Motor neuron (in vitro differentiated cells): ENCODE measurements around the gene XRN2. TPM values are rescaled to one million over a fixed set of nuclear protein-coding genes. Genes with fewer than 3 reads are reported as not detected.

ENCODE experiments used
- ATAC-seq, 8 experiments: fragments of 200-7000 bp; cut with Tn5 transposase; replicated peaks in 6 of 8; 2 replicates each; pipeline ENCODE4 v1.8.0; 2021; ENCODE audit warnings: mild to moderate bottlenecking in 8 of 8, moderate library complexity in 8 of 8
- H3K27ac ChIP-seq, 2 donors: fragments of 250-450 bp; sonication (Bioruptor Pico); 2 replicates each; pipeline ENCODE4 v1.9.0; 2021; ENCODE audit warnings: antibody characterized with exemption in 2 of 2, mild to moderate bottlenecking in 2 of 2, moderate library complexity in 1 of 2
- H3K4me1 ChIP-seq, 2 donors: fragments of 250-450 bp; sonication (Bioruptor Pico); replicated peaks in 1 of 2; 2 replicates each; pipeline ENCODE4 v1.6.1; 2021; ENCODE audit warnings: antibody characterized with exemption in 2 of 2, mild to moderate bottlenecking in 2 of 2, moderate library complexity in 1 of 2
- H3K4me3 ChIP-seq, 5 donors: fragments of 250-450 bp; sonication (Bioruptor Pico); 2 replicates each; pipeline ENCODE4 v1.9.0; 2021; ENCODE audit warnings: antibody characterized with exemption in 5 of 5, mild to moderate bottlenecking in 5 of 5, moderate library complexity in 4 of 5
- WGBS, 10 experiments: fragments of 450-650 bp; shearing (Covaris generic); methylation state at CpG; one replicate each; pipeline ENCODE4 v1.0.0; 2022; 5-methylcytosine and 5-hydroxymethylcytosine counted together
- in situ Hi-C, 9 experiments: fragments of 400-800 bp; cut with MboI; loops; one replicate each; pipeline ENCODE4 v1.15.0; 2021; ENCODE audit warnings: low sequenced_read_pairs in 9 of 9, low pct_unique_long_range_greater_than_20kb in 2 of 9; ENCODE audit not compliant: unreplicated experiment in 9 of 9
- total RNA-seq, 8 experiments: library from RNA; unstranded; fragments of 300-600 nt; gene quantifications; 2 replicates each; pipeline versions ENCODE4 v1.2.3 to v1.2.4, GENCODE V29; 2022

XRN2 gene, protein sequence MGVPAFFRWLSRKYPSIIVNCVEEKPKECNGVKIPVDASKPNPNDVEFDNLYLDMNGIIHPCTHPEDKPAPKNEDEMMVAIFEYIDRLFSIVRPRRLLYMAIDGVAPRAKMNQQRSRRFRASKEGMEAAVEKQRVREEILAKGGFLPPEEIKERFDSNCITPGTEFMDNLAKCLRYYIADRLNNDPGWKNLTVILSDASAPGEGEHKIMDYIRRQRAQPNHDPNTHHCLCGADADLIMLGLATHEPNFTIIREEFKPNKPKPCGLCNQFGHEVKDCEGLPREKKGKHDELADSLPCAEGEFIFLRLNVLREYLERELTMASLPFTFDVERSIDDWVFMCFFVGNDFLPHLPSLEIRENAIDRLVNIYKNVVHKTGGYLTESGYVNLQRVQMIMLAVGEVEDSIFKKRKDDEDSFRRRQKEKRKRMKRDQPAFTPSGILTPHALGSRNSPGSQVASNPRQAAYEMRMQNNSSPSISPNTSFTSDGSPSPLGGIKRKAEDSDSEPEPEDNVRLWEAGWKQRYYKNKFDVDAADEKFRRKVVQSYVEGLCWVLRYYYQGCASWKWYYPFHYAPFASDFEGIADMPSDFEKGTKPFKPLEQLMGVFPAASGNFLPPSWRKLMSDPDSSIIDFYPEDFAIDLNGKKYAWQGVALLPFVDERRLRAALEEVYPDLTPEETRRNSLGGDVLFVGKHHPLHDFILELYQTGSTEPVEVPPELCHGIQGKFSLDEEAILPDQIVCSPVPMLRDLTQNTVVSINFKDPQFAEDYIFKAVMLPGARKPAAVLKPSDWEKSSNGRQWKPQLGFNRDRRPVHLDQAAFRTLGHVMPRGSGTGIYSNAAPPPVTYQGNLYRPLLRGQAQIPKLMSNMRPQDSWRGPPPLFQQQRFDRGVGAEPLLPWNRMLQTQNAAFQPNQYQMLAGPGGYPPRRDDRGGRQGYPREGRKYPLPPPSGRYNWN
- total RNA-seq, result 100 to 1,000 TPM in 1 of 8 experiments, 10 to 100 TPM in 7; 43.4 to 102 (median 71.2) TPM

DNA sequence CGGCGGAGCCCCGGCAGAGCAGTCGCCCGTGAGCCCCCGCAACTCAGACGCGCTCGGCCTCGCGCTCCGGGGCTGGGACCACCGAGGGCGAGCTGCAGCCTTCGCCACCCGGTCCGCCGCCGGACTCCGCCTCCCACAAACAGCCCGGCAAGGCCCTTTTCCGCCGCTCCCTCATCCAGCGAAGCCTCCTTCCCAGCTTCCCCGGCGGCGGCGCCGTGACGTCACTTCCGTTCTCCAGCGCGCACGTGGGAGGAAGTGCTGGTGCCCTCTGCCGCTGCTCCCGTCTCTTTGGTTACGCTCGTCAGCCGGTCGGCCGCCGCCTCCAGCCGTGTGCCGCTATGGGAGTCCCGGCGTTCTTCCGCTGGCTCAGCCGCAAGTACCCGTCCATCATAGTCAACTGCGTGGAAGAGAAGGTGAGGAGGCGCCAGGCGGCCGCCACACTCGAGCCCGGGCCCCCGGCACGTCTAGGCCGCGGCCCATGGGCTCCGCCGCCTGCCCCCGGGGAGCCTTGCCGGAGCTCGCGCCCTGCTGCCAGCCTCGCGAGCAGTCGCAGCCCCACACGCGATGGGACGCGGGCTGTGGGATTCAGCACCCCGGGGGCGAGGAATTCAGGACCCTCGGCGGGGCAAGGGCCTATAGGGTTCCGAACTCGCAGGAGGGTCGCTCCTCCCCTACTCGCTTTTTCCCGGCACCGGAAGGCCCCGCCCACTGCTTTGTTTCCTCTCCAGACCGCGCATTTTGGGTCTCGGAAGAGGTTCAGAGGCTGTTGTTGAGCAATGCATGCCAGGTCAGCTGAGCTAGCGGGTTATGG lies at the start of gene XRN2:
XRN2 (plus strand) TSS at position 271 of the 811 bp plus-strand sequence; CDS start at position 339, 68 bp downstream.
- ATAC-seq, result peak; percentile 88 to 97 (median 96)
- H3K4me1 ChIP-seq, result peaks cover 9 to 14% of the 10 kb centered on the region in 2 donors
- H3K27ac ChIP-seq, result peak within 1 kb of the TSS; percentile 96 to 98
- peak within 1 kb of the TSS; percentile 60 to 100 (median 94) for H3K4me3 ChIP-seq
- in situ Hi-C loops, result no loop called here
- WGBS, 10 experiments, result 0 to 4% (median 0%) methylated on average over 2 to 12 of the region's 87 CpGs; no CpG with 5 or more reads in 6 of the 10 experiments

DNA sequence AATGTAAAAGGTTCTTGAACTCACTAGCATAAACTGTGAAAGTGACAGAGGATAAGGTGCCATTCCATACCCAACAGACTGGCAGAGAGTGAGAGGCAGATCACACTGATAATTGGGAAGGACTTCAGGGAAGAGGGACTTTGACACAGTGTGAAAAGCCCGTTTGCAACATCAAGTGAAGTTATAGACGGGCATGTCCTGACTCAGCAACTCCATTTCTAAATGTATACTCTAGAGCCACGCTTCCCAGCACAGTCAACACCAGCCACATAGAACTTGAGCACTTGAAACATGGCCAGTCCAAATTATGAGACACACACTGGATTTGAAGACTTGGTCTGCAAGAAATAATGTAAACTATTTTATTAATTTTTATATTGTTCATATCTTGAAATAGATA lies 45.9 kb upstream of the XRN2 start:
- in situ Hi-C loops, result no loop called here
- Histone ChIP-seq H3K4me3 (no peak overlapping the region), H3K27ac (no peak overlapping the region), H3K4me1 (no peaks in the 10 kb centered on the region)
- 43 to 100% (median 81%) methylated on average over 1 to 3 of the region's 3 CpGs; no CpG with 5 or more reads in 2 of the 10 experiments for WGBS, 10 experiments
- no peak for ATAC-seq

DNA sequence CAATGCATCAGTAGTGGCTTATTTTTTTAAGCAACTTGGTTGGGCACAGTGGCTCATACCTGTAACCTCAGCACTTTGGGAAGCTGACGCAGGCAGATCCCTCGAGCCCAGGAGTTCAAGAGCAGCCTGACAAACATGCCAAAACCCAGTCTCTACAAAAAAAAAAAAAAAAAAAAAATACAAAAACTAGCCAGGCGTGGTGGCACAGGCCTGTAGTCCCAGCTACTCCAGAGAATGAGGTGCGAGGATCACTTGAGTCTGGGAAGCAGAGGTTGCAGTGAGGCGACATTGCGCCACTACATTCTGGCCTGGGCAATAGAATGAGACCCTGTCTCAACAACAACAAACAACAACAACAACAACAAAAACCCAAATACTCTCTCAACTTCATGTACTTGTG lies 44.7 kb upstream of the XRN2 start:
- H3K4me3 ChIP-seq, result no peak overlapping the region
- 29 to 92% (median 85%) methylated on average over 1 to 6 of the region's 6 CpGs; no CpG with 5 or more reads in 2 of the 10 experiments for WGBS, 10 experiments
- in situ Hi-C loops, result no loop called here
- H3K27ac ChIP-seq, result no peak overlapping the region
- H3K4me1 ChIP-seq, result no peaks in the 10 kb centered on the region
- ATAC-seq, result no peak

DNA sequence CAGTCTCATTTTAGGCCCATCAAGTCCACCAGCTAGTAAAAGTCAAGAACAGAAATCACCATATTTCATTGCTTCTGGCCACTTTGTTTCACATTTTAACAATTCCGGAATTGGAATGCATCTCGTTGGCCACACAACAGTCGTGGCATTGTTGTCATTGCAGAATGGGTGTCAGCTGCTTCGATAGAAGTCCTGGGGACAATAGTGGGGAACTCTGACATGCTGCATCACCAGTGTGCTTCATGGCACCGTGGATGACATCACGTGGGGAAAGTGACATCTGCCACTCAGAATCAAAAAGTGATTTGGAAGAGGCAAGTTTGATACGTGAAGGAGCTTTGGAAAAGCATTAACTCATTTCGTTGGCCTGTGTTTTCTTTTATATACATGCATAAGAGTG lies 43.8 kb upstream of the XRN2 start:
- no peak overlapping the region for H3K27ac ChIP-seq
- in situ Hi-C loops, result no loop called here

DNA sequence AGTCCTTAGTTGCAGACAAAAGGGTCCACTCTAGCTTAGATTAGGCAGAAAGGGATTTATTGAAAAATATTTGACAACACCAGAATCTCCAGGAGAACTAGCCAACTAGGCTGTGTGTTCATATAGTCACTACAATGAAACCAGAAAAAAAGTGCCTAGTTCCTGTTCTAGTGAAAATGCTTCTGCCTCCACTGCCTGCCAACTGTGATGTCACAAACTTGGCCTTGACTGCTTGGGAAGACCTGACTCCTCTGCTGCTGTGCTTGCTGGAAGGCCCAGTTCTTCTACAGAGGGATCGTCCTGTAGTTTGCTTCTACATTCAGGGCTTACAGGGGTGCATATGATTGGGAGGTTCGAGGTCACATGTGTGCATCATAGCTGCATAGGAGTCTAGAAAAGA lies 40.3 kb upstream of the XRN2 start:
- 0 to 100% (median 55%) methylated on average over 1 to 2 of the region's 2 CpGs; no CpG with 5 or more reads in 4 of the 10 experiments for WGBS, 10 experiments
- Histone ChIP-seq H3K27ac (no peak overlapping the region), H3K4me3 (no peak overlapping the region), H3K4me1 (no peaks in the 10 kb centered on the region)
- ATAC-seq, result no peak
- in situ Hi-C loops, result no loop called here

More for the DNA sequence above, 43.8 kb upstream of the XRN2 start:
- H3K4me1 ChIP-seq, result no peaks in the 10 kb centered on the region
- no peak overlapping the region for H3K4me3 ChIP-seq
- no peak for ATAC-seq
- WGBS, 10 experiments, result 33 to 92% (median 79%) methylated on average over 3 to 8 of the region's 8 CpGs

DNA sequence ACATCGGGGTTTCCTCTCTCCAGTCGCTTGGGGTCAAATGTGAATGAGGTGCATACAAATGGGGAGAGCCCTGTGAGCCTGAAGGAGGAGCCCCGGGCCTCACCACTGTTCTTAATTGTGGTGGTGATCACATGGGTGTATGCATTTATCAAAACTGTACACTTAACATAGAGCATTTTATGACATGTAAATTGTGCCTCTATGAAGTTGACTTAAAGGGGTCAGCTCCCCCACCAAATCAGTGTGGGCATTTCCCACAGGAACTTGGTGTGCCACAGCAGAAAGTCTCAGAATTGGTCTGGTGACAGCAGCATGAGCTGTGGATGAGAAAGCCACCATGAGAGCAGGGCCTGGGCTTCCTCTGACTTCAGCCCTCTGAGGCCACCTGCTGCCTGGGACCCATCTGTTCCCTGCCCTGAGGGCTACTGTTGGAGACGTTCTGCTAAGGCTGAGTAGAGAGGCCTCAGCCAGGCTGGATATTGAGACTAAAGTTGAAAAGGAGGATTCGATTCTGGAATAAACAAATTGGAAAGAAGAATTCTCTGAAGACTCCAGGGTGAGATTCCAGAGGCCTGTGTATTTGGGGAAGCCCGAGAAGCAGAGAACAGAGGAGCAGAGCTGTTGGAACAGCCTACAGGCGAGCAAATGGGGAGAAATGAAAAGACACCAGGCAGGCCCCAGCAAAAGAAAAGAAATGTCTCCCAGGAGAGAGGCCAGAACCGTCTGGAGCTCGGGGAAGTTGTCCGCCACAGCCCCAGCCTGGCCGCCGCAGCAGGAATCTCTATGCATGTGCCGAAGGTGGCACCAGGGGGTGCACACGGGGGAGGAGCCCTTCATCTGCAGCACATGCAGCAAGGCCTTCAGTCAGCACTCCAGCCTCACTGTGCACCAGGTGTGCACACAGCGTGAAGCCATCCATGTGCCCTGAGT lies 37.6 kb upstream of the XRN2 start:
- Histone ChIP-seq H3K4me3 (no peak overlapping the region), H3K27ac (no peak overlapping the region), H3K4me1 (no peaks in the 10 kb centered on the region)
- WGBS, 10 experiments, result 17 to 83% (median 50%) methylated on average over 1 to 11 of the region's 15 CpGs; no CpG with 5 or more reads in 1 of the 10 experiments
- ATAC-seq, result peak in 3 of 8 experiments; percentile 87 to 93 (median 93)
- in situ Hi-C loops, result no loop called here

DNA sequence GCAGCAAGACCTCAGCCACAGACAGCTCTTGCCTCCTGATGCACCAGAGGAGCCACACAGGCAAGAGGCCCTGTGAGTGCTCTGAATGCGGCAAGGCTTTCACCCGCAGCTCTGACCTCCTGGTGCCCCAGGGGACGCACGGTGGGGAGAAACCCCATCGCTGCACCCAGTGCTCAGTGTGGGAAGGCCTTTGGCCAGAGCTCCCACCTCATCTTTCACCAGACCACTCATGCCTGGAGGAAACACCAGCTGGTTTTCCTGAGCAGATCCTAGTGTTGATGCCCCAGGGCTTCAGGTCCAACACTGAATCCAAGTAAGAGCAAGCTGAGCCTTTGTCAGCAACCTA lies 37.0 kb upstream of the XRN2 start:
- in situ Hi-C loops, result no loop called here
- no peak overlapping the region for H3K27ac ChIP-seq
- no peak overlapping the region for H3K4me3 ChIP-seq
- 60% methylated on average over 1 of the region's 5 CpGs; no CpG with 5 or more reads in 9 of the 10 experiments for WGBS, 10 experiments
- H3K4me1 ChIP-seq, result no peaks in the 10 kb centered on the region
- no peak for ATAC-seq

DNA sequence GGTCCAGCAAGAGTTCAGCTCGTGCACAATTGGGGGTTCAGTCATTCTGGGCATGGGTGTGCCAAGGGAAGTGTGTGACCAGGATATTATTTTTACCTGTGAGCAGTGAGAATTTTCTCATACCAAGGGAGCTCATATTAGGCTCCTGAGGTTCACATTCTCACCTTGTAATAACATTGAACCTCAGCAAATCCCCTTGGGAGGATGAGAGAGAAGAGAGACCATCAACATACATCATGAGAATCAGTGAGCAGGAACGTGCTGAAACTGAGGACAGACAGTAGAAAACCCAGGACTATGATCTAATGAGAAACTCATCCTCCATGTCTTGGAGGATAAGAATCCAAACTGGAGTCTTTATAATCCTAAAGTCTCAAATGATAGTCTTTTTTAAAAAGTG lies 33.4 kb upstream of the XRN2 start:
- Histone ChIP-seq H3K4me3 (no peak overlapping the region), H3K4me1 (peaks cover 0 to 3% of the 10 kb centered on the region in 2 donors), H3K27ac (no peak overlapping the region)
- WGBS, 10 experiments, result 0 to 62% (median 17%) methylated on average over 1 to 2 of the region's 2 CpGs; no CpG with 5 or more reads in 2 of the 10 experiments
- ATAC-seq, result no peak
- in situ Hi-C loops, result no loop called here

DNA sequence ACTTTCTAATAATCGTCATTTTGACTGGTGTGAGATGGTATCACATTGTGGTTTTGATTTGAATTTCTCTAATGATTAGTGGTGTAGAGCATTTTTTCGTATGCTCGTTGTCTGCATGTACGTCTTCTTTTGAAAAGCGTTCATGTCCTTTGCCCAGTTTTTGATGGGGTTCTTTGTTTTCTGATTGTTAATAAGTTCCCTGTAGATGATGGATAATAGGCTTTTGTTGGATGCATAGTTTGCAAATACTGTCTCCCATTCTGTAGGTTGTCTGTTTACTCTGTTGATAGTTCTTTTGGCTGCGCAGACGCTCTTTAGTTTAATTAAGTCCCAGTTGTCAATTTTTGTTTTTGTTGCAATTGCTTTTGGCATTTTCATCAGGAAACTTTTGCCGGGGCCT lies 32.3 kb upstream of the XRN2 start:
- no peak for ATAC-seq
- WGBS, 10 experiments, result 54 to 90% (median 77%) methylated on average over 1 to 8 of the region's 8 CpGs
- Histone ChIP-seq H3K27ac (no peak overlapping the region), H3K4me3 (no peak overlapping the region), H3K4me1 (peaks cover 0 to 3% of the 10 kb centered on the region in 2 donors)
- in situ Hi-C loops, result no loop called here

DNA sequence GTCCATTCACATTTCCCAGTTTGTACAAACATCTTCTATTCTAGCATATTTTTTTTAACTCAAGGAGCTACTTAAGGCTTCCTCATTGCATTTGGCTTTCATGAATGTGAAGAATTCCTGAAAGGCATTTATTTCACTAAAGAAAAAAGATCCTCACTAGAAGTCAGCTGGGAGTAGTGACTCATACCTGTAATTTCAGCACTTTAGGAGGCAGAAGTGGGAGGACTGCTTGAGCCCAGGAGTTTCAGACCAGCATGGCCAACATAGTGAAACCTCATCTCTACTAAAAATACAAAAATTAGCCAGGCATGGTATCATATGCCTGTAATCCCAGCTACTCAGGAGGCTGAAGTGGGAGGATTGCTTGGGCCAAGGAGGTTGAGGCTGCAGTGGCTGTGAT lies 30.9 kb upstream of the XRN2 start:
- ATAC-seq, result no peak
- peaks cover 0 to 3% of the 10 kb centered on the region in 2 donors for H3K4me1 ChIP-seq

DNA sequence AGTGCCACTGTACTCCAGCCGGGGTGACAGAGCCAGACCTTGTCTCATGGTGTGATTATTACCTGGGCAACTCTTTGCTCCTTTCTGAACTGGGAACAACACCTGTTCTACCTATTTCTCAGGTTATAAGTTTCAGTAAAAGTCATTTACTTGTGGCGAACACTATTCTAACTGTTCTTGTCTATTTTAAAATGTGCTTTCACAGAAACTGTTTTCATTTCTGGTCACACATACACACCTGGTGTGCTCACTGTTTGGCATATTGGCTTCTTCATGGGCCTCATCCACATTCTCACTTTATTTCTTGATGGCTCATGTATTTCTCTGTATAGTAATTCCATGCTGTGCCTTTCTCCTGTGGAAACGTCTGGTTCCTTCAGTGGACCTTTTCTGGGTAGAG lies 30.5 kb upstream of the XRN2 start:
- H3K4me3 ChIP-seq, result no peak overlapping the region
- no peak for ATAC-seq
- H3K4me1 ChIP-seq, result peaks cover 0 to 3% of the 10 kb centered on the region in 2 donors
- no peak overlapping the region for H3K27ac ChIP-seq
- in situ Hi-C loops, result no loop called here
- 0 to 100% (median 76%) methylated on average over 1 to 3 of the region's 3 CpGs; no CpG with 5 or more reads in 1 of the 10 experiments for WGBS, 10 experiments

More for the DNA sequence above, 30.9 kb upstream of the XRN2 start:
- Histone ChIP-seq H3K27ac (no peak overlapping the region), H3K4me3 (no peak overlapping the region)
- in situ Hi-C loops, result no loop called here
